ENCODE data around the gene DDX60.
"Not testable (repeated sequence)": the region's sequence is repeated elsewhere in the genome, so short reads cannot be mapped to it uniquely, and the experiment has no call there.

DDX60 gene

DNA sequence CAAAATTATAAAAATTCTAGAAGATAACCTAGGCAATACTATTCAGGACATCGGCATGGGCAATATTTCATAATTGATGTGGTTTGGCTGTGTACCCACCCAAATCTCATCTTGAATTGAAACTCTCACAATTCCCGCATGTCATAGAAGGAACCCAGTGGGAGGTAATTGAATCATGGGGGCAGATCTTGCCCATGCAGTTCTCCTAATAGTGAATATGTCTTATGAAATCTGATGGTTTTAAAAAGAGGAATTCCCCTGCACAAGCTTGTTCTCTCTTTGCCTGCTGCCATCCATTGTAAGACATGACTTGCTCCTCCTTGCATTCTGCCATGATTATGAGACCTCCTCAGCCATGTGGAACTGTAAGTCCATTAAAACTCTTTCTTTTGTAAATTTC, 77.7 kb downstream of the DDX60 start:
- Mint-ChIP-seq H3K9me3 (peaks cover 19% of the 10 kb centered on the region), H3K4me1 (peaks cover 14% of the 10 kb centered on the region), H3K4me3 (no peak overlapping the region), H3K36me3 (ENCODE audit: insufficient read depth) (peaks cover 23% of the 10 kb centered on the region), H3K27me3 (no peaks in the 10 kb centered on the region), H3K27ac (ENCODE audit: low read depth) (no peak overlapping the region)
- no peak for ATAC-seq (replicated peaks; ENCODE audit: extremely low read depth, poor library complexity, severe bottlenecking)
- no peak for DNase-seq (ENCODE audit: low spot score in 2 of 2)

DNA sequence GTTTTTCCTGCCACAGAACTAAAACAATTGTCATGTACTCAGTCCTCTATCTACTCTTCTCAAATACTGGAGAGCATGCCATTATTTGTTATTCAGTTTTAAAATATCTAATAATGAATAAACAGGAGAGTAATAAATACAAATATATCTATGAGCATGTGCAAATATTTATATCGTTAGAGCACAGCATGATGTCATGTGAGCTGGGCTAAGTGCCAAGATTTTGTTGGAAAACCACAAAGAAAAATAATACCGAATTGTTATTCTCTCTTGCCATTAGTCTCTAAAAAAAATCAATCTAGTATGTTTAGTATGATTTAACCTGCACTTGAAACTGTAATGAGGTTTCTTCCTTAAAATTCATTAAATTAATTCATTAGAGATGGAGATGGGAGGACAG, 97.3 kb downstream of the DDX60 start:
- Mint-ChIP-seq H3K9me3 (no peaks in the 10 kb centered on the region), H3K27me3 (no peaks in the 10 kb centered on the region), H3K36me3 (ENCODE audit: insufficient read depth) (peaks cover 56% of the 10 kb centered on the region), H3K27ac (ENCODE audit: low read depth) (no peak overlapping the region), H3K4me1 (no peaks in the 10 kb centered on the region), H3K4me3 (no peak overlapping the region)
- DNase-seq (ENCODE audit: low spot score in 2 of 2) (no peak), ATAC-seq (replicated peaks; ENCODE audit: extremely low read depth, poor library complexity, severe bottlenecking) (no peak)

DNA sequence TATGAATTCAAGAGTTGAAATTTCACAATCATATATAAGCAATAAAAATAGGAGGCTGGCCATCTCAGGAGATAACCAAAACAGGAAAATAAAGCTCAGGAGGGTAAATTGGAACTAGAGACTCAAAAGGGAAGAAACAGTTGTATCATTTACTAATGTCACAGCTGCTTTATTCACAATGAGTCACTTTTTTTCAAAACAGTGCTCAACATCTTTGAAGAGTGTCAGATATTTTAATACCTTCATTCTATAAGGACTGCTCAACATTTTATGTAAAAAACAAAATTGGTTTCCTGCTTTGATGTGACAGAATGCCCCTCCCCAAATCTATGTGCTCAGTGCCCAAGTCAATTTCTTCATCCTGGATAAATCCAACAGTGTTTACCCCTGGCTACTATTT, 97.7 kb downstream of the DDX60 start:
- H3K4me3 Mint-ChIP-seq: no peak overlapping the region
- H3K27ac Mint-ChIP-seq (ENCODE audit: low read depth): no peak overlapping the region
- no peak for DNase-seq (ENCODE audit: low spot score in 2 of 2)
- H3K4me1 Mint-ChIP-seq: no peaks in the 10 kb centered on the region
- peaks cover 56% of the 10 kb centered on the region for H3K36me3 Mint-ChIP-seq (ENCODE audit: insufficient read depth)
- no peaks in the 10 kb centered on the region for H3K27me3 Mint-ChIP-seq
- no peak for ATAC-seq (replicated peaks; ENCODE audit: extremely low read depth, poor library complexity, severe bottlenecking)
- no peaks in the 10 kb centered on the region for H3K9me3 Mint-ChIP-seq

DNA sequence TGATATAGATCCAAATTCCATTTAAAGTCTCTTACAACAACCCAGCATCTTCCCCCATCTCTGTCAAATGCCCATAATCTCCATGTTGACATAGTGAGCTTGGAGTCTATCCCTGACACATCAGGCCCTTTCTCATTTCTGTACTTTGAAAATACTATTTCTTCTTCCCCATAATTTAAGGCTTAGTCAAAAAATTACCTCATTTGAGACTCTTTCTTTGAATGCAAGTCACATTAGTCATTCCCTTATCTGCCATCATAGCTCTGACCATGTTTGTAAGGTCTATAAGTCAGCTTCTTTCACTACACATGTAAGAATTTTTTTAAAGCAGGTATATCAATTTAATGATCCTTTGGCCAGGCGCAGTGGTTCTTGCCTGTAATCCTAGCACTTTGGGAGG, 99.9 kb downstream of the DDX60 start:
- ATAC-seq (replicated peaks; ENCODE audit: extremely low read depth, poor library complexity, severe bottlenecking): no peak
- H3K4me1 Mint-ChIP-seq: no peaks in the 10 kb centered on the region

DNA sequence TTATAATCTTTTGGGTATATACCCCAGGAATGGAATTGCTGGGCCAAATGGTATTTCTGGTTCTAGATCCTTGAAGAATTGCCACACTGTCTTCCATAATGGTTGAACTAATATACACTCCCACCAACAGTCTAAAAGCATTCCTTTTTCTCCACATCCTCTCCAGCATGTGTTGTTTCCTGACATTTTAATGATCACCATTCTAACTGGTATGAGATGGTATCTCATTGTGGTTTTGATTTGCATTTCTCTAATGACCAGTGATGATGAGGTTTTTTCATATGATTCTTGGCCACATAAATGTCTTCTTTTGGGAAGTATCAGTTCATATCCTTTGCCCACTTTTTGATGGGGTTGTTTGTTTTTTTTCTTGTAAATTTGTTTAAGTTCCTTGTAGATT, 105.0 kb downstream of the DDX60 start:
- not testable (repeated sequence) for H3K4me3 Mint-ChIP-seq; ATAC-seq (replicated peaks; ENCODE audit: extremely low read depth, poor library complexity, severe bottlenecking); H3K9me3 Mint-ChIP-seq; DNase-seq (ENCODE audit: low spot score in 2 of 2); H3K4me1 Mint-ChIP-seq; H3K27me3 Mint-ChIP-seq; H3K27ac Mint-ChIP-seq (ENCODE audit: low read depth)
- H3K36me3 Mint-ChIP-seq (ENCODE audit: insufficient read depth): peaks cover 17% of the 10 kb centered on the region

More for the DNA sequence above, 99.9 kb downstream of the DDX60 start:
- Mint-ChIP-seq H3K4me3 (no peak overlapping the region), H3K27me3 (no peaks in the 10 kb centered on the region), H3K36me3 (ENCODE audit: insufficient read depth) (peaks cover 49% of the 10 kb centered on the region), H3K9me3 (no peaks in the 10 kb centered on the region), H3K27ac (ENCODE audit: low read depth) (no peak overlapping the region)
- DNase-seq (ENCODE audit: low spot score in 2 of 2): no peak

DNA sequence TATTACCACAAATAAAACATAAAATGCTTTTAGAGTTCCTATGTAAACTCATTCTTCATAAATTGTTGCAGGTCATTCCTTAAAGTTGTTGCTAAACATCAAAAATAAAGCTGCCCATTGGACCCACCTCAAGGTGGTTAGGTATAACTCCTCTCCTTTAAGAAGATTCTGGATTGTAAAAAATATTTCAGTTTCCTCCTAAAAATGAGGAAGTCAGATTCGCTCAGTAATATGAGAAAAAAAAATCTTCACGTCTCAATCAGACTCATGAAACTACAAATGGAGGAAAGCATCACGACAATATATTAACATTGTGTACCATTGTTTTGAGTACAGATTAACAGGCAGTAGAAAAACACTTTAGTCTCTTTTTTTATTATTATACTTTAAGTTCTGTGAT, 105.9 kb downstream of the DDX60 start:
- Mint-ChIP-seq H3K9me3 (no peaks in the 10 kb centered on the region), H3K4me3 (no peak overlapping the region), H3K4me1 (no peaks in the 10 kb centered on the region), H3K36me3 (ENCODE audit: insufficient read depth) (peaks cover 10% of the 10 kb centered on the region), H3K27me3 (no peaks in the 10 kb centered on the region), H3K27ac (ENCODE audit: low read depth) (no peak overlapping the region)
- DNase-seq (ENCODE audit: low spot score in 2 of 2): no peak
- no peak for ATAC-seq (replicated peaks; ENCODE audit: extremely low read depth, poor library complexity, severe bottlenecking)

DNA sequence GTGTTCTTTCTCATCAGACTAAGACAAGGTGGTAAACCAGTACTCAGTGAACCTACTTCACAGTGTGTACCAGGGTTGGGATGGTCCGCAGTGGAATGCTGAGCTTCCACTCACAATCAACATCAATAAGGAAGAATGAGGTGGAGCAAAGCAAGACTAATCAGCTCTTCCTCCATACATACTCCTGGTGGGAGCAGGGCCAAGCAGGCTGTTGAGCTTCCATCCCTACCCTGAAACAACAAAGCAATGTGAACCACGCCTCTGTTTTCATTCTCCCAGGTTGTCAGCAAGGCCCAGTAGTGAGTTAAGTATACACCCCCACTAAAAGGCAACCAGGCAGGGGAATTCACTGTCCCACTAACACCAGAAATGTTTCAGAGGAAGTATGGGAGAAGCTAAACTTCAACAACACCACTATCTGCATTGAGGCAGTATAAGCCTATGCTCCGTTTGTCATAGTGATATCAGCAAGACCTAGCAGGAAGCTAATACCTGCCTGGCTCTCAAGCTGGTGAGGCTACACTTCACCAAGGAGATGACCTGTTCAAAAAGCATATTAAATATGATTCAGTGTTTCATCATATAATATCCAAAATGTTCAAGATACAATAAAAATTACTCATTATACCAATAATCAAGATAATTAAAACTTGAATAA, 109.5 kb downstream of the DDX60 start:
- Mint-ChIP-seq H3K4me1 (no peaks in the 10 kb centered on the region), H3K9me3 (peaks cover 16% of the 10 kb centered on the region), H3K36me3 (ENCODE audit: insufficient read depth) (no peaks in the 10 kb centered on the region), H3K27ac (ENCODE audit: low read depth) (no peak overlapping the region), H3K27me3 (no peaks in the 10 kb centered on the region), H3K4me3 (no peak overlapping the region)
- no peak for DNase-seq (ENCODE audit: low spot score in 2 of 2)
- ATAC-seq (replicated peaks; ENCODE audit: extremely low read depth, poor library complexity, severe bottlenecking): no peak

DNA sequence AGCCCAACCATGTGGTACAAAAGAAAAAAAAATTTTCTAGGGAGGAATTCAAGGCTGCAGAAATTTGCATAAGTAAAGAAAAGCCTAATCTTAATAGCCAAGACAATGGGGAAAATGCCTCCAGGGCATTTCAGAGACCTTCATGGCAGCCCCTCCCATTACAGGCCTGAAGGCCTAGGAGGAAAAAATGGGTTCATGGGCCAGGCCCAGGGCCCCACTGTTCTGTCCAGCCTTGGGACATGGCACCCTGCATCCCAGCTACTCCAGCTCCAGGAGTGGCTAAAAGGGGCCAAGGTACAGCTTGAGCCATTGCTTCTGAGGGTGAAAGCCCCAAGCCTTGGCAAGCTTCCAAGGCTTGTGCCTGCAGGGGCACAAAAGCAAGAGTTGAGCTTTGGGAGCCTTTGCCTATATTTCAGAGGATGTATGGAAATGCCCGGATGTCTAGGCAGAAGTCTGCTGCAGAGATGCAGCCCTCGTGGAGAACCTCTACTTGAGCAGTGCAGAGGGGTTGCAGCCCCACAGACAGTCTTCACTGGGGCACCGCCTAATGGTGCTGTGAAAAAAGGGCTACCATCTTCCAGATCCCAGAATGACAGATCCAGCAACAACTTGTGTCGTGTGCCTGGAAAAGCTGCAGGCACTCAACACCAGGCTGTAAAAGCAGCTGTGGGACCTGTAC, 115.2 kb downstream of the DDX60 start:
- no peaks in the 10 kb centered on the region for H3K36me3 Mint-ChIP-seq (ENCODE audit: insufficient read depth)
- ATAC-seq (replicated peaks; ENCODE audit: extremely low read depth, poor library complexity, severe bottlenecking) (no peak), DNase-seq (ENCODE audit: low spot score in 2 of 2) (no peak)
- no peak overlapping the region for H3K4me3 Mint-ChIP-seq
- no peaks in the 10 kb centered on the region for H3K27me3 Mint-ChIP-seq
- no peaks in the 10 kb centered on the region for H3K4me1 Mint-ChIP-seq
- H3K27ac Mint-ChIP-seq (ENCODE audit: low read depth): no peak overlapping the region
- peaks cover 28% of the 10 kb centered on the region for H3K9me3 Mint-ChIP-seq

DNA sequence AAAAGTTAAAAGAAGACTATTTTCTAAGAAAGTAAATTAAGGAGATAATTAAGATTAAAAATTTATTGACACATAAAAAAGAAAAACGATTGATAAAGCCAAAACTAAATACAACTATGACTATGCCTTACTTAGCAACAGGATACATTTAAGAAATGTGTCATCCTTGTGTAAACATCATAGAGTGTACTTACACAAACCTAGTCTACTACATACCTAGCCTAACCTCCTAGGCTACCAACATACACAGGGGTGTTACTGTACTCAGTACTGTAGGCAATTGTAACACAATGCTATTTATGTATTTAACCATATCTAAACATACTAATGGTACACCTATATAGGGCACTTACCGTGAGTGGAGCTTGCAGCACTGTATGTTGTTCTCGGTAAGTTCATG, 117.9 kb downstream of the DDX60 start:
- Mint-ChIP-seq H3K4me1 (no peaks in the 10 kb centered on the region), H3K27ac (ENCODE audit: low read depth) (no peak overlapping the region), H3K4me3 (no peak overlapping the region), H3K9me3 (peaks cover 23% of the 10 kb centered on the region), H3K36me3 (ENCODE audit: insufficient read depth) (no peaks in the 10 kb centered on the region), H3K27me3 (no peaks in the 10 kb centered on the region)
- ATAC-seq (replicated peaks; ENCODE audit: extremely low read depth, poor library complexity, severe bottlenecking) (no peak), DNase-seq (ENCODE audit: low spot score in 2 of 2) (no peak)

DNA sequence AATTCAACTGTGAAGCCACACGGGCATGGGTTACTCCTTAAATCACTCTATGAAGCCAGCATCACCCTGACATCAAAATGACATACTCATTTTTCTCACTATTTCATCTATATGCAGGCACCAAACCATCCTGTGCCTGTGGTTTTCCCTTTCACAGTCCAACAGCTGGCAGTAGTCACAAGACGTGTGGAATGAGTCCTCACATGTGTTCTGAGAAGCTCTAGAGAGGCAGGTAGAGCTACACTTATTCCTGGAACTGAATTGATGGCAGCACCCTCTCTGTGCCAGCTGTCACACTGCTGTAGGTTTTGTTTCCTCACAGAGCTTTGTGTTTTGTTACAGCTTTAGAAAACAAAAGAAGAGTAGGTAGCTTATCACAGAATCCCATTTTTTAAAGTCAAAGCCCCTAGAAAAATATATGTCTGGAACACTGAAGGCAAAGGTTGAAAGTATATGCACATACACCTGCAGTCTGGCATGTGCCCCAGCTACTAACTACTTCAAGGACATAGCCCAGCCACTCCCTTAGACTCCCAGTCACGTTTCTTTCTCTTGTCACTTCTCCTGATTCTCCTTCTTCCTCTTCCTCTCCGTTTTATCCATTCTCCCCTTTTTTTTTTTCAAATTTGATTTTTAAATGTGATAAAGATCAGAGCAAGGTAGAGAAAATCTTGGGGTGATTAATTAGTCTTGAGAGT, 119.1 kb downstream of the DDX60 start:
- Mint-ChIP-seq H3K27me3 (no peaks in the 10 kb centered on the region), H3K4me3 (no peak overlapping the region), H3K27ac (ENCODE audit: low read depth) (no peak overlapping the region), H3K36me3 (ENCODE audit: insufficient read depth) (no peaks in the 10 kb centered on the region), H3K9me3 (peaks cover 15% of the 10 kb centered on the region), H3K4me1 (no peaks in the 10 kb centered on the region)
- DNase-seq (ENCODE audit: low spot score in 2 of 2) (no peak), ATAC-seq (replicated peaks; ENCODE audit: extremely low read depth, poor library complexity, severe bottlenecking) (no peak)

DNA sequence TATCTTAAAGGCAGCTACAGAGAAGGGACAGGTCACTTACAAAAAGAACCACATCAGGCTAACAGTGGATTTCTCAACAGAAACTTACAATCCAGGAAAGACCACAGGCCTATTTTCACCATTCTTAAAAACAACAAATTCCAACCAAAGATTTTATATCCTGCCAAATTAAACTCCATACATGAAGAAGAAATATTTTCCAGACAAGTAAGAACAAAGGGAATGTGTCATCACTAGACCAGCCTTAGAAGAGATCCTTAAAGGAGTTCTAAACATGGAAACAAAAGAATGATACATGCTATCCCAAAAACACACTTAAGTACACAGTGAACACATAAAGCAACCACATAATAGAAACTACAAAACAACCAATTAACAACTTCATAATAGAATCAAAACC, 120.6 kb downstream of the DDX60 start:
- H3K36me3 Mint-ChIP-seq (ENCODE audit: insufficient read depth): no peaks in the 10 kb centered on the region
- H3K4me3 Mint-ChIP-seq: no peak overlapping the region
- no peak for ATAC-seq (replicated peaks; ENCODE audit: extremely low read depth, poor library complexity, severe bottlenecking)
- H3K9me3 Mint-ChIP-seq: peaks cover 8% of the 10 kb centered on the region
- H3K4me1 Mint-ChIP-seq: no peaks in the 10 kb centered on the region
- no peaks in the 10 kb centered on the region for H3K27me3 Mint-ChIP-seq
- H3K27ac Mint-ChIP-seq (ENCODE audit: low read depth): no peak overlapping the region
- DNase-seq (ENCODE audit: low spot score in 2 of 2): no peak

DNA sequence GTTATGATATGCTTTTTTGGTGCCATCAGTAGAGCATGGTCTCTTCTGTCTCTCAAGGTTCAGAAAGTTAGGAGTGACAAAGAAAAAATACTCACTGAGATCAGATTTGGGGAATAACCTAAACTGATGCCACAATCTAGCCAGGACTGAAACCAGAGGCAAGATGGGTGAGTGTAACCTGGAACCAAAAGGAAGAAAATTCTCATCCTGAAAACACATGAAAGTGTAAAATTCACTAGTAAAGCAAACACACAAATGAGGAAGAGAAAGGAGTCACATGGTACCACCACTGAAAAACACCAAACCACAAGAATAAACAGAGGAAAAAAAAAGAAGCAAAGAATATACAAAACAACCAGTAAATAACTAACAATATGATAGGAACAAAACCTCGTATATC, 129.8 kb downstream of the DDX60 start:
- Mint-ChIP-seq H3K36me3 (ENCODE audit: insufficient read depth) (no peaks in the 10 kb centered on the region), H3K27ac (ENCODE audit: low read depth) (no peak overlapping the region), H3K4me3 (no peak overlapping the region), H3K9me3 (no peaks in the 10 kb centered on the region), H3K4me1 (no peaks in the 10 kb centered on the region), H3K27me3 (no peaks in the 10 kb centered on the region)
- no peak for ATAC-seq (replicated peaks; ENCODE audit: extremely low read depth, poor library complexity, severe bottlenecking)
- no peak for DNase-seq (ENCODE audit: low spot score in 2 of 2)
